ENCODE results near the gene MAP2K2. TPM values are rescaled to one million over a fixed set of nuclear protein-coding genes. Genes with fewer than 3 reads are reported as not detected.
A peak's percentile ranks its signal among the peaks of the same experiment; 100 is the strongest.

Gene MAP2K2
- total RNA-seq, 2 donors from 2014 or later = 94.3 to 94.6 TPM

- H3K36me3 Mint-ChIP-seq (ENCODE audit: low read depth) = peaks cover 2% of the 10 kb centered on the region
- H3K27ac Mint-ChIP-seq = peak overlapping the region; percentile 88
- DNase-seq (no peak), ATAC-seq (no peak)
- peaks cover 26% of the 10 kb centered on the region for H3K4me1 Mint-ChIP-seq
- no peaks in the 10 kb centered on the region for H3K9me3 ChIP-seq (ENCODE audit: control insufficient read depth, low read length, poor library complexity, severe bottlenecking)
- H3K27me3 Mint-ChIP-seq = no peaks in the 10 kb centered on the region
- H3K4me3 Mint-ChIP-seq = peak overlapping the region; percentile 90
Observed at GRCh38 chr19:4064149-4064495, 59.8 kb downstream of the MAP2K2 start.

DNA sequence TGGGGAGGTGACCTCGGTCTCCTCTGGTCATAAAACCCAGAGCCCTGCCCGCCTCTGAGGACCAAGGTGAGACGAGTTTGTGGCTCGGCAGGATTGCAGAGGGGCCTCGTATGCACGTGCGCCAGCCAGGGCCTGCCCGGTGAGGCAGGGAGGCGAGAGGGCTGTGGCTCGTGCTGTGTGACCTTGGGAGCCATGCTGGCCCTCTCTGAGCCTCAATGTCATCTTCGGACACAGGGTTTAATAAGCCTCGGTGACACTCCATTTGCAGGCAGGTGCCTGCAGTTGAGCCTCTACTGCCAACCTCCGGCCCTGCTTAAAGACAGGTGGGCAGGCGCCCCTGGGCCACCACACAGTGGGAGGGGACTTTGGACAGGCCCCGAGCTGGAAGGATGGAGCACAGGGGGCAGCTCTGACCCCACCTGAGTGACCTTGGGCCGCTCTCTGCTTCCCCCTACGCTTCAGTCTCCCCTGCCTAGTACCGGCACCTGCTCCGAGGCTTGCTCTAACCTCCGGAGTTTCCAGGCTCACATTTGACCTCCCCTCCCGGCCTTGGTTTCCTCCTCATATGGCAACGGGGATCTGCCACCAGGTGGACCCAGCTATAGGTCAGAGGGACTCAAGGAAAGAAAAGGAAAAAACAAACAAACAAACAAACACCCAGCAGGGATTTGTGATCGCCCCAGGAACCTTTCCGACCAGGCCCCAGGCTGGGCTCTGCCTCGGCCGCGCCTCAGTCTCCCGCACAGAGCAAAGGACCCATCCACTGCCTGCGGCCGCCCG lies 60.4 kb downstream of the MAP2K2 start:
- no peaks in the 10 kb centered on the region for H3K27me3 Mint-ChIP-seq

DNA sequence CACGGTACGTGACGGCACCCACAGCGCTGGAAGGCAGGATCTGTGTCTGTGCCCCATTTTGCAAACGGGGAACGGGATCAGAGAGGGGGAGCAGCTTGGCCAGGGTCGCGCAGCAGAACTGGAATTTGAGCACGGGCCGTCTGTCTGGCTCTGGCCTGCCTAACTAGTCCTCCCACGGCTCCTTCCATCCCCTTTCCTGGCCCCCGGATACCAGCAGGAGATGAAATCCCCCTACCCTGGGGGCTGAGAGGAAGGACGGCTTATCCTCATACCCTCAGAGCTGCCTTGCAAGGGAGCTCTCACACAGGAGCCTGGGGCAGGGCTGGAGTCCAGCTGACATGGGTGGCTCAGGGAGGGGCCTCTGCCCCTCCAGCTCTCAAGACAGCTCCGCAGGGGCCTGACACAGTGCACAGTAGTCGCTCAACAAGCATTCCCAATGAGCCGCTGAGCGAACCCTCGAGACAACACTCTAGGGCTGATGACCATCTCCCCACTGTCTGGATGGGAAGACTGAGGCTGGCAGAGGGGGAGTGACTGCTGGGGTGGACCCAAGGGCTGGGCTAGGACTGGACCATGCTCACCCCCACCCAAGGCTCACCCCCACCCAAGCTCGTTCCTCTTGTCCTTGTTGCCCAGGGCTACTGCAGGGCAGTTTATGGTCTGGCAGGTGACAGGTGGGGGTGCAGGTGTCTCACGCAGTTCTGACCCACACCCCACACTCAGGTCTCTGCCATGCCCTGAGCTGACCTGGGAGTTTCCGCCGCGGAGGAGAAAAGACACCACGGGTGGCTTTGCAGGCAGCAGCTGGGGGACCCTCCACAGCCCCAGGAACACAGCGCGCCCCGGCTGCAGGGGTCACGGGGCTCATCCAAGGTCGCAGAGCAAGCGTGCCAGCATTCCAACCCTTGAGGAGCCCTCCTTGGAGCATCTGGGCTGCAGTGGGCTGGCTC lies 61.2 kb downstream of the MAP2K2 start:
- H3K27ac Mint-ChIP-seq = peak overlapping the region; percentile 88
- H3K4me3 Mint-ChIP-seq = peak overlapping the region; percentile 90
- H3K27me3 Mint-ChIP-seq = no peaks in the 10 kb centered on the region
- DNase-seq = no peak
- ATAC-seq = no peak
- H3K4me1 Mint-ChIP-seq = peaks cover 20% of the 10 kb centered on the region
- peaks cover 2% of the 10 kb centered on the region for H3K36me3 Mint-ChIP-seq (ENCODE audit: low read depth)
- H3K9me3 ChIP-seq (ENCODE audit: control insufficient read depth, low read length, poor library complexity, severe bottlenecking) = no peaks in the 10 kb centered on the region

More for the DNA sequence above, 60.4 kb downstream of the MAP2K2 start:
- ATAC-seq = no peak
- Mint-ChIP-seq H3K36me3 (ENCODE audit: low read depth) (peaks cover 2% of the 10 kb centered on the region), H3K4me3 (peak overlapping the region; percentile 90), H3K27ac (peak overlapping the region; percentile 88), H3K4me1 (peaks cover 23% of the 10 kb centered on the region)
- DNase-seq = no peak
- no peaks in the 10 kb centered on the region for H3K9me3 ChIP-seq (ENCODE audit: control insufficient read depth, low read length, poor library complexity, severe bottlenecking)

DNA sequence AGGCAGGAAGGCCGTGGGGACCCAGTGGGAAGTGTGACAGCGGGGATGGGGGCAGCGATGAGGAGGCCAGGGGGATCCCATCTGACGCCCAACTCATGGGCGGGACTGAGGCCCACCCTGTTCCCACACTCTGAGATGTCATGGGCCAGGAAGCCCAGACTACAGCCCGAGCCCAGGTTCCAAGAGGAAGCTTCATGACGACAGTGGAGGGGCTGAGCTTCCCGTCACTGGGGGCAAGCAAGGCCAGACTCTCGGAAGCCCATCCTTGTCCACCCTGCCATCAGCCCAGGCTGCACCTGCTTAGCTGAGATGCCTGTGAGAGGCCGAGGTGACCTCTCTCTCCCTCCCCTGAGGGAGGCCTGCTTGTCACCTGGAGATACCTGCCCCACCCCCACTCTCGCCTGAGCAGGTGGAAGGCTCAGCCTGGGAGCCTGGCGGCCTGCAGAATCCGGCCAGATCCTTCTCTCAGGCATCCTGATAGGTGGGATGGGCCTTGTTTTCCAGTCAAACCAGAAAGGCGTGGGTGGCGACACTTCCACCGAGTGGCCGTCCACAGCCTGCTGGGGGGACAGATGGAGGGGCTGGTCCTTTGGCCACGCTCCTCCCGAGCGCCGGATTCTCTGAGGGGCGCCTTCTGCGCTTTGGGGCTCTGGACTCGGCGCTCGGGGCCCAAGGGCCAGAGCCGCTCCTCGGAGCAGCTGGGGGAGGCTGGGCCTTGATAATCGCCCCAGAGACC lies 62.1 kb downstream of the MAP2K2 start:
- Mint-ChIP-seq H3K27ac (peak overlapping the region; percentile 88), H3K4me3 (no peak overlapping the region), H3K4me1 (peaks cover 21% of the 10 kb centered on the region), H3K36me3 (ENCODE audit: low read depth) (peaks cover 2% of the 10 kb centered on the region), H3K27me3 (no peaks in the 10 kb centered on the region)
- no peaks in the 10 kb centered on the region for H3K9me3 ChIP-seq (ENCODE audit: control insufficient read depth, low read length, poor library complexity, severe bottlenecking)
- ATAC-seq = no peak
- DNase-seq = no peak

GRCh38 chr19:4061178-4061682 lies 62.7 kb downstream of the MAP2K2 start:
- peaks cover 21% of the 10 kb centered on the region for H3K4me1 Mint-ChIP-seq
- DNase-seq = peak in 2 of 3 donors; percentile 37 to 45
- H3K4me3 Mint-ChIP-seq = peak overlapping the region; percentile 86
- H3K27ac Mint-ChIP-seq = no peak overlapping the region
- H3K27me3 Mint-ChIP-seq = no peaks in the 10 kb centered on the region
- no peak for ATAC-seq
- no peaks in the 10 kb centered on the region for H3K9me3 ChIP-seq (ENCODE audit: control insufficient read depth, low read length, poor library complexity, severe bottlenecking)
- no peaks in the 10 kb centered on the region for H3K36me3 Mint-ChIP-seq (ENCODE audit: low read depth)

DNA sequence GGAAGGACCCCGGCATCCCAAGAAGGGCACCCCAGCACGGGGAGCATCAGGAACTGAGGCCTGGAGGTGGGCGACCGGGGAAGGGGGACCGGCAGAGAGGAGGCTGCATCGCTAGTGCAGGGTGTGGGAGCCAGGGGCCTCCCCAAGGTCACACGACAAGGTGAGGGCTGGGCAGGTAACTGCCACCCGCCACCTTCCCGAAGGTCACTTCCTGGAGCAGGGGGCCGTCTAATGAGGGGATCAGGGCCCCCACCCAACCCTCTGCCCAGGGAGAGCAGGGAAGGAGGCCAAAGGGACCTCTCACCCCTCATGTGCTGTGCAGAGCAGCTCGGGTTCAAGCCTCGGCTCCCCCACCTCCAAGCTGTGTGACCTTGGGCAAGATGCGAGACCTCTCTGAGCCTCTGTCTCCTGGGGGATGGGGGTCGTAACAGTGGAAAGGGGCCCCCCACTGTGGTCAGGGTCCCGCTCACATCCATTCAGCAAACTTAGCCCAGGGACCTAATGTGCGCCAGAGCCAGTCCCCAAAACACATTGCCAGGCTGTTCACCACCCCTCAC lies 63.2 kb downstream of the MAP2K2 start:
- ATAC-seq = no peak
- H3K9me3 ChIP-seq (ENCODE audit: control insufficient read depth, low read length, poor library complexity, severe bottlenecking) = no peaks in the 10 kb centered on the region
- no peak for DNase-seq
- Mint-ChIP-seq H3K36me3 (ENCODE audit: low read depth) (no peaks in the 10 kb centered on the region), H3K27ac (peak overlapping the region; percentile 82), H3K27me3 (no peaks in the 10 kb centered on the region), H3K4me3 (peak overlapping the region; percentile 86), H3K4me1 (peaks cover 21% of the 10 kb centered on the region)

DNA sequence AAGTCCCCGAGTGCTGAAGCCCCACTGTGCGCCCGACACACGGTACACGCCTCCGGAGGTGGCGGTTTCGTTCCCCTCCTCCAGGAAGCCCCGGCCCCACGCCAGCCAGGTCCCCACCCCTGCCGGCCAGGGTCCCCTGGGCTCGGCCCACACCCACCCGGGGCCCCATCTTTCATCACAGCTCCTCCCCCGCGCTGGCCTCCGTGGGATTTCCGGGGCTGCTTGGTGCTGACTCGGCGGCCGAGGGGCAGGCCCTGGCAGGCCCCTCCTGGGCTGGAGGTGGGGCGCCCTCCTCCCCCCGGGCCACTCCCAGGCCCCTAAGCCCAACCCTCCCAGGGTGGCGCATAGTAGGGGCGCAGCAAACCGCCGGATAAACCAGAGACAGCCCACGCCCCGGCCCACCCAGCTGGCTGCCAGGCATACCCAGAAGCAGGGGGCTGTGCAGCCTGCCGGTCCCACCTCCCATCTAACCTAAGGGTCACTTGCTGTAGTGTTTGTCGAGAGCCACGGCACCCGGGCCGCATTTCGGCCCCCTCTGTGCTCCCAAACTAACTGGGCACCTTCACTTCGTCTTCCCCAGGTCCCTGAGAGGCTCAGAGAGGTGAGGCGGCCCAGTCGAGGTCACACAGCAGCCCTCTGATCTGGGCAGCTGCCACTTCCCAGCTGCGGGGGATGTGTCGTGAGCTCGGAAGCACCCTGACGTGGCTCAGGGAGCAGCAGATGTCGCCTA lies 63.9 kb downstream of the MAP2K2 start:
- H3K9me3 ChIP-seq (ENCODE audit: control insufficient read depth, low read length, poor library complexity, severe bottlenecking) = no peaks in the 10 kb centered on the region
- H3K4me1 Mint-ChIP-seq = peaks cover 21% of the 10 kb centered on the region
- H3K27ac Mint-ChIP-seq = peak overlapping the region; percentile 82
- peak; percentile 45 to 61 (median 54) for DNase-seq
- no peaks in the 10 kb centered on the region for H3K27me3 Mint-ChIP-seq
- H3K36me3 Mint-ChIP-seq (ENCODE audit: low read depth) = no peaks in the 10 kb centered on the region
- ATAC-seq = peak; percentile 69
- H3K4me3 Mint-ChIP-seq = peak overlapping the region; percentile 86

DNA sequence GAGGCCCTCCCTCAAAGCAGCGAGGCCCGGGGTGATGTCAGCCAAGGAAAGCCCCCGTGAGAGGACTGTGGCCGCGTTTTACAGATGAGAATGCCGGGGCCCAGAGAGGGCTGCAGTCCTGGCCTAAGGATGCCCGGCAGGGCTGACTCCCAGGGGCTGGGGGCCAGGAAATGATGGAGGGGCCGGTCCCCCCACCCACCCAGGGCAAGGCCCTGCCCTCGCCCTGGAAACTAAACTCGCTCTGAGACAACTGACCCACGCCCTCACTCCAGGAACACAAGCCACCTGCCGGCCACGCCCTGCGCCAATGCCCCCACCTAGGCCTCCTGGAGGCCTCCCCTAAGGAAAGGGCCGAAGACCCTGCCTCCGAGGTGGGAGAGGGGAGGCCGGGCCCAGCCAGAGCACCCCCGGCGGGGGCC lies 64.5 kb downstream of the MAP2K2 start:
- peak overlapping the region; percentile 86 for H3K4me3 Mint-ChIP-seq
- no peaks in the 10 kb centered on the region for H3K36me3 Mint-ChIP-seq (ENCODE audit: low read depth)
- DNase-seq (no peak), ATAC-seq (peak; percentile 10)
- no peaks in the 10 kb centered on the region for H3K9me3 ChIP-seq (ENCODE audit: control insufficient read depth, low read length, poor library complexity, severe bottlenecking)
- H3K27ac Mint-ChIP-seq = peak overlapping the region; percentile 82
- H3K27me3 Mint-ChIP-seq = no peaks in the 10 kb centered on the region
- H3K4me1 Mint-ChIP-seq = peaks cover 21% of the 10 kb centered on the region

DNA sequence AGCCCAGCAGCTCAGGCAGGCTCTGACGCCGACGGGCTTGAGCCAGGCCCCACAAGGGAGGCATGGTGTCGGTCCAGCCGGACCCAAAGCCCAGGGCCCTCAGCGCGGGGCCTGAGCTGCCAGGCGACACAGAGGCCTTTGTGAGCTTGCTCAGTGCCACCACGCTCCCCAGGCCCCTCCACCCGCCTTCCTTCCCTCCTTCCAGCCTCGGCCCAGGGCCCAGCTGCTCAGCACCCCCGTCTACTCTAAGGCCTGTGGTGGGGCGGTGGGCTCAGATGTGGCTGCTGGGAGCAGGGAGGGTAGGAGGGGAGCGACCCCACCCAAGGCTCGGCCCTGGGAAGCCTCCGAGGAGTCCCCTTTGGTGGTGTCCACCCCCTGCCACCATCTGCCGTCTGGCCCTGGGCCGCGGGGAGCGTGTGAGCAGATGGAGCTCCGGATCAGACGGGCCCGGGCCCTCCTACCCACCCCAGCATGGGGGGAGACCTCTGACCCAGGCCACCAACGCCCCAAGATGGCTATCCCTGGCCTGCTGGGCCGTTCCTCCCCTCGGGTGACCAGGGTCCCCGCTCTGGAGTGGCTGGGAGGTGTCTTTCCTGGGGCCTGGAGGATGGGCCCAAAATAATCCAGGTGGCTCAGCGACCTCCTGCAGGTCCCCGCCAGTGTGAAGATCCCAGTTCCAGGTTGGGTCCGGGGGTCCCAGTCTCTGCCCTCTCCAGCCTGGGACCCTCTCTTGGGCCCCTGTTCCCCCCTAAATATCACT lies 65.0 kb downstream of the MAP2K2 start:
- H3K27ac Mint-ChIP-seq = peak overlapping the region; percentile 82
- no peaks in the 10 kb centered on the region for H3K9me3 ChIP-seq (ENCODE audit: control insufficient read depth, low read length, poor library complexity, severe bottlenecking)
- peak overlapping the region; percentile 86 for H3K4me3 Mint-ChIP-seq
- no peak for ATAC-seq
- DNase-seq = no peak
- H3K4me1 Mint-ChIP-seq = peaks cover 21% of the 10 kb centered on the region
- no peaks in the 10 kb centered on the region for H3K36me3 Mint-ChIP-seq (ENCODE audit: low read depth)
- no peaks in the 10 kb centered on the region for H3K27me3 Mint-ChIP-seq

- Mint-ChIP-seq H3K27ac (peak overlapping the region; percentile 59), H3K4me1 (peaks cover 24% of the 10 kb centered on the region), H3K4me3 (peak overlapping the region; percentile 45), H3K36me3 (ENCODE audit: low read depth) (peaks cover 5% of the 10 kb centered on the region), H3K27me3 (no peaks in the 10 kb centered on the region)
- no peaks in the 10 kb centered on the region for H3K9me3 ChIP-seq (ENCODE audit: control insufficient read depth, low read length, poor library complexity, severe bottlenecking)
- ATAC-seq = peak; percentile 17
- DNase-seq = no peak
Observed at GRCh38 chr19:4057931-4058692, 65.8 kb downstream of the MAP2K2 start.

GRCh38 chr19:4055209-4055552 lies 68.7 kb downstream of the MAP2K2 start:
- H3K9me3 ChIP-seq (ENCODE audit: control insufficient read depth, low read length, poor library complexity, severe bottlenecking) = no peaks in the 10 kb centered on the region
- DNase-seq = no peak
- Mint-ChIP-seq H3K36me3 (ENCODE audit: low read depth) (peaks cover 5% of the 10 kb centered on the region), H3K27ac (no peak overlapping the region), H3K4me3 (no peak overlapping the region), H3K4me1 (peaks cover 21% of the 10 kb centered on the region), H3K27me3 (no peaks in the 10 kb centered on the region)
- no peak for ATAC-seq

Measured in T-helper 17 cell (primary cell).